ENCODE measurements around the gene GLIS1.

GLIS1 gene

GRCh38 chr1:53542551-53542950 lies 196.4 kb downstream of the GLIS1 start:
- no peak for DNase-seq

GRCh38 chr1:53541761-53542550 lies 197.0 kb downstream of the GLIS1 start:
- DNase-seq = no peak

GRCh38 chr1:53541263-53541625 lies 197.7 kb downstream of the GLIS1 start:
- DNase-seq = no peak

- DNase-seq = no peak
Measured at GRCh38 chr1:53540604-53541262, 198.2 kb downstream of the GLIS1 start.

GRCh38 chr1:53539711-53540603 lies 199.0 kb downstream of the GLIS1 start:
- no peak for DNase-seq

GRCh38 chr1:53539226-53539625 lies 199.7 kb downstream of the GLIS1 start:
- DNase-seq = no peak

- no peak for DNase-seq
Measured at GRCh38 chr1:53536606-53537005, 202.4 kb downstream of the GLIS1 start.

- no peak for DNase-seq
Measured at GRCh38 chr1:53535846-53536245, 203.1 kb downstream of the GLIS1 start.

GRCh38 chr1:53535226-53535625 lies 203.7 kb downstream of the GLIS1 start:
- DNase-seq = no peak

- no peak for DNase-seq
Measured at GRCh38 chr1:53532912-53533311, 206.1 kb downstream of the GLIS1 start.

GRCh38 chr1:53532377-53532776 lies 206.6 kb downstream of the GLIS1 start:
- DNase-seq = no peak

- no peak for DNase-seq
Measured at GRCh38 chr1:53530550-53530949, 208.4 kb downstream of the GLIS1 start.

GRCh38 chr1:53529555-53529954 lies 209.4 kb downstream of the GLIS1 start:
- no peak for DNase-seq

- no peak for DNase-seq
Measured at GRCh38 chr1:53527368-53527767, 211.6 kb downstream of the GLIS1 start.

GRCh38 chr1:53526451-53527101 lies 212.4 kb downstream of the GLIS1 start:
- no peak for DNase-seq

- no peak for DNase-seq
Measured at GRCh38 chr1:53525595-53525994, 213.4 kb downstream of the GLIS1 start.

- DNase-seq = no peak
Measured at GRCh38 chr1:53524428-53525375, 214.3 kb downstream of the GLIS1 start.

GRCh38 chr1:53521924-53522552 lies 216.9 kb downstream of the GLIS1 start:
- DNase-seq = no peak

- DNase-seq = no peak
Measured at GRCh38 chr1:53520481-53520880, 218.5 kb downstream of the GLIS1 start.

GRCh38 chr1:53519421-53519820 lies 219.5 kb downstream of the GLIS1 start:
- no peak for DNase-seq

- no peak for DNase-seq
Measured at GRCh38 chr1:53518775-53519174, 220.2 kb downstream of the GLIS1 start.
